Skeletal muscle cell (primary cell): Measurements from ENCODE around the gene TRIM65.

Experiments
- DNase-seq: peaks from one replicate; pipeline ENCODE4 v3.0.0-alpha.2; 2010; ENCODE audit warnings: low read depth
- H3K4me3 ChIP-seq: 2 replicates; pipeline ENCODE4 v1.5.1; 2011; ENCODE audit warnings: low read depth, mild to moderate bottlenecking, control low read depth, low read length, moderate library complexity

The TRIM65 gene

DNA sequence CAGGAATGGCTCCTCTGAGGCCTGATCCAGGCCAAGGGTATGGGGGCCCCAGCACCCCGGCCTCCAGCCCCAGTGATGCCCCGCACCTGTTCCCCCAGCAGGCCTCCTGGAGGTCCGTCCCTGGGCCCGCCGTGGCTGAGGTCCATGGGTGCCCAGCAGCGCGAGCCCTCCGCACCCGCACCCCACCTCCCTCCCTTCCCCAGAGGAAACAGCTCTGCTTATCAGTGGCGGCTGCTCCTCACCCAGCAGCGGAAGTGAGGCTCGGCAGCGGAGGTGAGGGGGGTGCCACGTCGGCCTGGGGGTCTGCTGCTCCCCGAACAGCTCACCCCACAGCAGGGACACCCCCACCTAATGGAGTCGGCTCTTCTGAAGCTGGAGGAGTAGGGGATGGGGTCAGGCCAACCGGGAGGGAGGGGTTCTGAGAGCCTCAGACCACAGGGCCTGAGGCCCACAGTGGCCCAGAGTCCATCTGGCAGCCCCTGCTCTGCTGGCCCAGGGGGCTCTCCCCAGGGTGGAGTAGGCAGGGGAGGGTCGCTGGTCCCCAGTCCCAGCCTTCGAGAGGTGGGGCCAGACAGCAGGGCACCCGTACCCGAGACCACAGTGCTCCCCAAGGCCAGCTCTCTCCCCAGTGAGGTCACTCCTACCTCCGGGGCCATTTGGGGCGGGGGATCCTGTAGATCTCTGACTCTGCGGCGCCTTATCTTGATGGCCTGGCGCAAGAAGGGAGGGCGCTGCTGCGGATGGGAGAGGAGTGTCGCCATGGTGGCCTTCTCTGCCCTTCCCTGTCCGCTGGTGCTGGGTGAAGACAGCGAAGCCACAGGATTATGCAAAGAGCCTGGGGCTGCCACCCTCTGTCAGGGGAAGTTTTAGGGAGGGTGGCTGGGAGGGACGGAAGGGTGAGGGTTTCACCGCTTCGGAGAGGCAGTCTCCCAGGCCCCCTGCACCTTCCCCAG is 52.9 kb downstream of the TRIM65 start, which contains the start of gene UNC13D:
UNC13D (minus strand) TSS at position 828 of the 953 bp plus-strand sequence; CDS start at position 761, 67 bp downstream.
- no peak within 1 kb of the TSS for H3K4me3 ChIP-seq
- DNase-seq, result no peak

DNA sequence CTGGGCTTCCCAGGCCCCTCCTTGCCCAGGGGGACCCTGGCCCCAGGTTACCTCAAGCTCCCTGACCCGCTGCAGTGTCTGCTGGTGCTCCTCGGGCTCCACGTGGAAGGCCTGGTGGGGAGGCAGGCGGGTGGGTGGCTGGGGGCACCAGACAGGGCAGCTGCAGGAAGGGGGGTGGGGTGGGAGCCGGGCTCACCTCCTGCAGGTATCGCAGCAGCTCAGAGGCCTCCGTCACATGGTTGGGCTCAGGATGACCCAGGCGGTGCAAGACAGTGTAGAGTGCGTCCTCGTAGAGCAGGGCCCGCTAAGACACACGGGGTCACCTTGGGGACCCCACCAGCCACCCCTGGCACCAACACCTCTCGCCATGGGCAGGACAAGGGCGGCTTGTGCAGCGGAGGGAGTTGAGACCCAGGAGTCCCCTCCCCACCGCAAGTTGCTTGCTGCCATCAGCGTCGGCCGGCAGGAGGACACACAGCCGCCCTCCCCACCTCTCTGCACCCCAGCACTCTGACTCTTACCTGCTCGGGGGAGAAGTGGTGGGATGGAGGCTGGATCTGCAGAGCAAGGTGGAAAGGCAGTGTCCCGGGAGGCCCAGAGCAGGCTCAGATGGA is 53.7 kb downstream of the TRIM65 start:
- no peak for DNase-seq
- H3K4me3 ChIP-seq, result no peak overlapping the region

- no peak overlapping the region for H3K4me3 ChIP-seq
Observed at GRCh38 chr17:75842411-75842810, 54.3 kb downstream of the TRIM65 start.

DNA sequence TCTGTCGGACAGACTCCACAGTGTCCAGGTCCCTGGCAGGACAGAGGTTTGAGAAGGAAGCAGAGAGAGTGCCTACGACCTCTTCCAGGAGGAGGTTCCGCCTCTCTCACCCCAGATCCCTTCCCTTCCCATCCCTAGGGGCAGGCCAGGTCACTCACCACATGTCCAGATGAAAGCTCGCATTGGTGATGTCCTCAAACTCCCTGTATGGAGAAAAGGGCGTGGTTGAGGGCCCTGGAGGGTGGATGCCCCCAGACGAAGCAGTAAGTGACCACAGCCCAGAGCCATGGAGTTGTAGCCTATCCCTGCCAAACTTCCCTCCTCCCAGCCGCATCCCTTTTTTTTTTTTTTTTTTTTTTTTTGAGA is 56.0 kb downstream of the TRIM65 start:
- H3K4me3 ChIP-seq, result no peak overlapping the region
- no peak for DNase-seq

More at GRCh38 chr17:75842411-75842810, 54.3 kb downstream of the TRIM65 start:
- DNase-seq, result no peak

GRCh38 chr17:75839942-75840798 is 56.6 kb downstream of the TRIM65 start:
- no peak for DNase-seq
- no peak overlapping the region for H3K4me3 ChIP-seq
